ENCODE measurements around the gene FEM1A. TPM values are rescaled to one million over a fixed set of nuclear protein-coding genes. Genes with fewer than 3 reads are reported as not detected.

The FEM1A gene
- total RNA-seq, 2 experiments from 2014 or later = 10.2 to 10.3 TPM

GRCh38 chr19:4849019-4849418 lies 57.5 kb downstream of the FEM1A start:
- Mint-ChIP-seq H3K4me3 (no peak overlapping the region), H3K4me1 (peaks cover 2% of the 10 kb centered on the region), H3K27ac (no peak overlapping the region), H3K9me3 (no peaks in the 10 kb centered on the region), H3K36me3 (ENCODE audit: low read depth) (peaks cover 14% of the 10 kb centered on the region), H3K27me3 (no peaks in the 10 kb centered on the region)
- no peak for DNase-seq
- CTCF ChIA-PET = interaction anchor here (1.6 to 14.4 kb wide), 2 partner anchors 36 to 42 kb away, joined by 5 to 264 read pairs; no protein-coding TSS in a partner anchor
- POLR2A ChIA-PET = no interaction called here

Other genes starting within 250 kb of the FEM1A start
- gene SEMA6B, start 232.1 kb upstream of the FEM1A start, total RNA-seq = not detected
- 10 to 100 TPM; 18.4 to 18.6 TPM for gene TNFAIP8L1, start 152.2 kb upstream of the FEM1A start, total RNA-seq
- 10 to 100 TPM; 67.1 to 68.7 TPM for gene MYDGF, start 121.4 kb upstream of the FEM1A start, total RNA-seq
- gene DPP9, start 67.9 kb upstream of the FEM1A start, total RNA-seq = 10 to 100 TPM; 67.6 to 78.3 TPM
- gene TICAM1, start 40.0 kb downstream of the FEM1A start, total RNA-seq = 10 to 100 TPM; 25.9 to 26.0 TPM
- 10 to 100 TPM; 36.3 to 40.5 TPM for gene PLIN3, start 75.9 kb downstream of the FEM1A start, total RNA-seq
- gene ARRDC5, start 111.2 kb downstream of the FEM1A start, total RNA-seq = 1 to 10 TPM in 1 of 2 experiments, under 1 TPM in 1; 0.85 to 1.0 TPM
- gene UHRF1, start 117.8 kb downstream of the FEM1A start, total RNA-seq = 10 to 100 TPM; 86.5 to 88.3 TPM
- gene KDM4B, start 177.4 kb downstream of the FEM1A start, total RNA-seq = 10 to 100 TPM; 46.3 to 50.9 TPM

All from activated CD4-positive, alpha-beta memory T cell treated with anti-CD3 and anti-CD28 coated beads, Interleukin-2, amount 10 ng/mL, durations not matched to agents 7 days and 5 days (primary cell).